Peyer's patch (tissue), 4 donors: ENCODE measurements around the gene BBOF1.

ENCODE experiments used
- POLR2A ChIP-seq, 2 donors: fragments of 450-650 bp; IDR thresholded peaks; one replicate each; pipeline ENCODE4 v1.5.1; 2017; ENCODE audit warnings: antibody characterized with exemption in 2 of 2, mild to moderate bottlenecking in 2 of 2, moderate library complexity in 2 of 2
- TF ChIP-seq, protein P1 (sequence below), 6 experiments: fragments of 450-650 bp in 4 of 6; fragments of 200-600 bp in 2 of 6; sonication (generic) in 1 of 6; IDR thresholded peaks; one replicate each; pipeline ENCODE4 v1.5.1; 2017 to 2019; ENCODE audit warnings: antibody characterized with exemption in 6 of 6, mild to moderate bottlenecking in 3 of 6, moderate library complexity in 1 of 6

DNA sequence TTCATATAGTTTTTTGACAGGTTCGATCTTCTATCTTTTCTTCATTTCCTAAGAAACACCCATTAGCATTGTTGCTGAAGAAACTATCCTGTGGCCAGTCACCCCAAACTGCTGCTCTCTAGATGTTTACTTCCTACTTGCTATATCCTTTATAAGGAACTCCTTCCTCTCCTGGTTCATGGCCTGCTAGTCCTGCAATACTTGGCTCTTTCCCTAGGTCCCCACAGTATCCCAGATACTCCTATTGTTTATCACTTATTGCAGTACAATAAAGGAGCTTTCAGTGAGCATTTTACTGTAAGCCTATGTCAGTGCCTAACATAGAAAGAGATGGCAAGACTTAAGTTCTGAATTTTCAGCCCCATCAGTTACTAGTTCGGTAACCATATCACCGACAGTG is 62.3 kb downstream of the BBOF1 start:
- TF ChIP-seq, protein P1, sequence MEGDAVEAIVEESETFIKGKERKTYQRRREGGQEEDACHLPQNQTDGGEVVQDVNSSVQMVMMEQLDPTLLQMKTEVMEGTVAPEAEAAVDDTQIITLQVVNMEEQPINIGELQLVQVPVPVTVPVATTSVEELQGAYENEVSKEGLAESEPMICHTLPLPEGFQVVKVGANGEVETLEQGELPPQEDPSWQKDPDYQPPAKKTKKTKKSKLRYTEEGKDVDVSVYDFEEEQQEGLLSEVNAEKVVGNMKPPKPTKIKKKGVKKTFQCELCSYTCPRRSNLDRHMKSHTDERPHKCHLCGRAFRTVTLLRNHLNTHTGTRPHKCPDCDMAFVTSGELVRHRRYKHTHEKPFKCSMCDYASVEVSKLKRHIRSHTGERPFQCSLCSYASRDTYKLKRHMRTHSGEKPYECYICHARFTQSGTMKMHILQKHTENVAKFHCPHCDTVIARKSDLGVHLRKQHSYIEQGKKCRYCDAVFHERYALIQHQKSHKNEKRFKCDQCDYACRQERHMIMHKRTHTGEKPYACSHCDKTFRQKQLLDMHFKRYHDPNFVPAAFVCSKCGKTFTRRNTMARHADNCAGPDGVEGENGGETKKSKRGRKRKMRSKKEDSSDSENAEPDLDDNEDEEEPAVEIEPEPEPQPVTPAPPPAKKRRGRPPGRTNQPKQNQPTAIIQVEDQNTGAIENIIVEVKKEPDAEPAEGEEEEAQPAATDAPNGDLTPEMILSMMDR (IDR thresholded peaks at IDR 0.05): no peak
- TF ChIP-seq POLR2A (IDR thresholded peaks at IDR 0.05): no peak
